Natural killer cell (primary cell): ENCODE data around the gene COL23A1. TPM values are rescaled to one million over a fixed set of nuclear protein-coding genes. Genes with fewer than 3 reads are reported as not detected.
A peak's percentile ranks its signal among the peaks of the same experiment; 100 is the strongest.

Experiments
- ATAC-seq, 3 donors: fragments of 150-1000 bp in 2 of 3; fragments of 200-7000 bp in 1 of 3; cut with Tn5 transposase; 1 replicate in 1 of 3; 2 replicates in 2 of 3; pipeline ENCODE4 v1.10.0; 2021; ENCODE audit warnings: mild to moderate bottlenecking in 2 of 3, moderate library complexity in 2 of 3
- DNase-seq, 2 donors: peaks; one replicate each; pipeline versions ENCODE4 v3.0.0 to v3.0.0-alpha.2; 2013 to 2021; ENCODE audit warnings: mixed read lengths in 1 of 2
- H3K27ac ChIP-seq: one replicate; pipeline ENCODE4 v1.5.1; 2013; ENCODE audit warnings: mild to moderate bottlenecking, low read length
- H3K27me3 ChIP-seq: one replicate; pipeline ENCODE4 v1.6.1; 2013; ENCODE audit warnings: low read length; ENCODE audit not compliant: control insufficient read depth, insufficient read depth
- H3K36me3 ChIP-seq: one replicate; pipeline ENCODE4 v1.6.1; 2013; ENCODE audit warnings: low read length; ENCODE audit not compliant: control insufficient read depth, insufficient read depth
- H3K4me1 ChIP-seq: one replicate; pipeline ENCODE4 v1.6.1; 2013; ENCODE audit warnings: low read length; ENCODE audit not compliant: control insufficient read depth, insufficient read depth
- H3K4me3 ChIP-seq: one replicate; pipeline ENCODE4 v1.5.1; 2013; ENCODE audit warnings: low read length
- H3K9me3 ChIP-seq: one replicate; pipeline ENCODE4 v1.6.1; 2013; ENCODE audit warnings: low read length; ENCODE audit not compliant: control insufficient read depth, insufficient read depth
- H3K27ac Mint-ChIP-seq, 2 donors: one replicate each; pipeline ENCODE4 v1.8.0; 2022; ENCODE audit warnings: mild to moderate bottlenecking in 2 of 2, mixed read lengths in 2 of 2, moderate library complexity in 1 of 2
- H3K27me3 Mint-ChIP-seq, 2 donors: one replicate each; pipeline ENCODE4 v1.8.0; 2022; ENCODE audit warnings: low read depth in 2 of 2, mixed read lengths in 2 of 2
- H3K36me3 Mint-ChIP-seq: one replicate; pipeline ENCODE4 v1.8.0; 2022; ENCODE audit warnings: mixed read lengths
- H3K4me1 Mint-ChIP-seq, 2 donors: one replicate each; pipeline ENCODE4 v1.8.0; 2022; ENCODE audit warnings: mixed read lengths in 2 of 2
- H3K4me3 Mint-ChIP-seq: one replicate; pipeline ENCODE4 v1.8.0; 2022; ENCODE audit warnings: mild to moderate bottlenecking, moderate library complexity, mixed read lengths
- H3K9me3 Mint-ChIP-seq, 2 donors: one replicate each; pipeline ENCODE4 v1.8.0; 2022; ENCODE audit warnings: mixed read lengths in 2 of 2
- WGBS: methylation state at CpG from one replicate; pipeline ENCODE4 v1.1.7; 2013; ENCODE audit warnings: missing lambda C conversion rate; ENCODE audit not compliant: insufficient coverage; 5-methylcytosine and 5-hydroxymethylcytosine counted together
- intact Hi-C: fragments of 100-400 bp; cut with micrococcal nuclease; formaldehyde crosslinking; loops from one replicate; pipeline ENCODE4 v1.14.2; 2022
- total RNA-seq, 4 donors: library from RNA; stranded (reverse); fragments of 120-200 nt in 1 of 4; gene quantifications; one replicate each; pipeline versions ENCODE4 v1.2.3 to v1.2.4, GENCODE V29; 2013 to 2022
- TF ChIP-seq, protein P1 (sequence below): fragments of 200-600 bp; IDR thresholded peaks from one replicate; pipeline ENCODE4 v1.8.0; 2022; ENCODE audit warnings: antibody characterized with exemption

Gene COL23A1
- total RNA-seq, 3 donors from 2014 or later (not counting 1 experiment from before 2014, with no cell fraction given): 0.15 TPM; not detected in 2

DNA sequence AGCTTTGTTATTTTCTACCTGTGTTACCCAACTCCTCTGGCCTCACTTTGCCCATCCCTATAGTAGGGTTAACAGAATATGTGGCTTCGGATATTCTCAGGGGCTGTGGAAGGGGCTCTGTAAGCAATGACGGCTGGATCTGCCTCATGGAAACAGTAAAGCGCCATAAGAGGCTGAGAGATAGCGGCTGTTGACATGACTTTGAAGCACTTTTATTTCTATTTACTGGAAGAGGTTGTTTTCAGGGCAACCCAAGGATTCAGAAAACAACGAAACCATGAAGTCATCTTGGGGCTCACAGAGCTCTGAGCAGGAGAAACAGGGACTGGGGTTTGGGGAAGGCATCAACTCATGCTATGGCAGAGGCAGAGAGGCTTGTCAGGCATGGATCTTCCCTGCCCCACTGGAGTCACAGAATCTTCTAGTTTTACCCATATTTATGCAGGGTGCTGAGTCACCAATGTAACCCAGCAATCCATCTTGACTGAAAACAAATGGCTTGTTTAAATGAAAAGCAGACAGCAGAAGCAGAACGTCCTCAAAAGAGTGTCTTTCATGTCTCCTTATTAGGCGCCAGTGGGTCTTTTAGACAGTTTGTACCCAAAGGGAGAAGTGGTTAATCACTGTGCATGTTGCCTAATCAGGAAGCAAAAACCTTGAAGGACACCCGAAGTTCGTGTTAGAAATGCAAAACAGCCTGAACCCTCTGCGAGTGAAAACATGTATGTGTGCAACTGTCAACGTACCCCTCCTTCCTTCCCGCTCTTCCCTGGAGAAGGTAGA lies 113.0 kb downstream of the COL23A1 start:
- Mint-ChIP-seq H3K4me1 (no peaks in the 10 kb centered on the region), H3K36me3 (no peaks in the 10 kb centered on the region), H3K4me3 (no peak overlapping the region), H3K9me3 (no peaks in the 10 kb centered on the region), H3K27me3 (peaks cover 14 to 18% of the 10 kb centered on the region in 2 donors), H3K27ac (no peak overlapping the region)
- no peak overlapping the region for H3K27ac ChIP-seq
- no peaks in the 10 kb centered on the region for H3K36me3 ChIP-seq
- no peaks in the 10 kb centered on the region for H3K27me3 ChIP-seq
- intact Hi-C loops: no loop called here
- DNase-seq: no peak
- H3K4me1 ChIP-seq: peaks cover 2% of the 10 kb centered on the region
- TF ChIP-seq, protein P1, sequence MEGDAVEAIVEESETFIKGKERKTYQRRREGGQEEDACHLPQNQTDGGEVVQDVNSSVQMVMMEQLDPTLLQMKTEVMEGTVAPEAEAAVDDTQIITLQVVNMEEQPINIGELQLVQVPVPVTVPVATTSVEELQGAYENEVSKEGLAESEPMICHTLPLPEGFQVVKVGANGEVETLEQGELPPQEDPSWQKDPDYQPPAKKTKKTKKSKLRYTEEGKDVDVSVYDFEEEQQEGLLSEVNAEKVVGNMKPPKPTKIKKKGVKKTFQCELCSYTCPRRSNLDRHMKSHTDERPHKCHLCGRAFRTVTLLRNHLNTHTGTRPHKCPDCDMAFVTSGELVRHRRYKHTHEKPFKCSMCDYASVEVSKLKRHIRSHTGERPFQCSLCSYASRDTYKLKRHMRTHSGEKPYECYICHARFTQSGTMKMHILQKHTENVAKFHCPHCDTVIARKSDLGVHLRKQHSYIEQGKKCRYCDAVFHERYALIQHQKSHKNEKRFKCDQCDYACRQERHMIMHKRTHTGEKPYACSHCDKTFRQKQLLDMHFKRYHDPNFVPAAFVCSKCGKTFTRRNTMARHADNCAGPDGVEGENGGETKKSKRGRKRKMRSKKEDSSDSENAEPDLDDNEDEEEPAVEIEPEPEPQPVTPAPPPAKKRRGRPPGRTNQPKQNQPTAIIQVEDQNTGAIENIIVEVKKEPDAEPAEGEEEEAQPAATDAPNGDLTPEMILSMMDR: no peak
- peak in 1 of 3 donors; percentile 46 for ATAC-seq
- H3K4me3 ChIP-seq: no peak overlapping the region
- WGBS: 58% methylated on average over 12 of the region's 12 CpGs
- H3K9me3 ChIP-seq: no peaks in the 10 kb centered on the region

DNA sequence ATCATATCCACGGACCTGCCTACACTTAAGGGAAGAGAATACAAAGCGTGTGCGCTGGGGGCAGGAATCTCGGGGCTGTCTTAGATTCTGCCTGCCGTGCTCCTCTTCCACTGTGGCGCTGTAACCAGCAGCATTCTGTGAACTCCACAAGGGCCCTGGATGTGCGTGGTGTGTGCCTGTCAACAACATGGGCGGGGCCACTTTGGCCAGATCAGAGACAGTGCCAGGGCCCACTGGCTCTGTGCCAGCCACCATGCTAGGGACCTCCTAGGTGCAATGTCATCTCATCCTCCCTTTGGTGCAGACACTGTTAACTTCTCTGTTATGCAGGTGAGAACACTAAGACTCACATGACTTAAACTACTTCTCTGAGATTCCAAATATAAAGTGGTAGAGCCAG lies 113.7 kb downstream of the COL23A1 start:
- no peak overlapping the region for H3K27ac Mint-ChIP-seq
- H3K36me3 Mint-ChIP-seq: no peaks in the 10 kb centered on the region
- H3K36me3 ChIP-seq: no peaks in the 10 kb centered on the region
- TF ChIP-seq, protein P1: no peak
- peaks cover 14 to 18% of the 10 kb centered on the region in 2 donors for H3K27me3 Mint-ChIP-seq
- H3K27me3 ChIP-seq: no peaks in the 10 kb centered on the region
- no peaks in the 10 kb centered on the region for H3K9me3 Mint-ChIP-seq
- H3K9me3 ChIP-seq: no peaks in the 10 kb centered on the region
- H3K4me3 ChIP-seq: no peak overlapping the region
- DNase-seq: no peak
- peaks cover 2% of the 10 kb centered on the region for H3K4me1 ChIP-seq
- no peak for ATAC-seq
- H3K4me3 Mint-ChIP-seq: no peak overlapping the region
- WGBS: 86% methylated on average over 8 of the region's 8 CpGs
- H3K27ac ChIP-seq: no peak overlapping the region
- intact Hi-C loops: no loop called here
- no peaks in the 10 kb centered on the region for H3K4me1 Mint-ChIP-seq

DNA sequence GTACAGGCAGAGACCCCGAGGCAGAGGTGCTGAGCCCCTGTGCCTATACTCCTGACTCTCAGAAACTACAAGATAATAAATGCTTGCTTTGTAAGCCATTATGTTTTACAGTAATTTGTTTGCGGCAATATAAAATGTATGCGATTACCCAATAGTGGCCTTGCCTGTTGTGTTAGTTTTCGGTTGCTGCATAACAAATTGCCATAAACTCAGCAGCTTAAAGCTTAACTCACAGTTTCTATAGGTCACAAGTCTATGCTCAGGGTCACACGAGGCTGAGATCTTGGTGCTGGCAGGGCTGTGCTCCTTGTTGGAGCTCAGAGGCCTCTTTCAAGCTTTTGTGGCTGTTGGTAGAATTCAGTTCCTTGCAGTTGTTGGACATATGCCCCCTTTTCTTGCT lies 114.8 kb downstream of the COL23A1 start:
- TF ChIP-seq, protein P1: no peak
- no peaks in the 10 kb centered on the region for H3K36me3 Mint-ChIP-seq
- DNase-seq (no peak), ATAC-seq (no peak)
- Histone ChIP-seq H3K4me1 (peaks cover 2% of the 10 kb centered on the region), H3K4me3 (no peak overlapping the region), H3K27me3 (no peaks in the 10 kb centered on the region), H3K27ac (no peak overlapping the region), H3K36me3 (no peaks in the 10 kb centered on the region), H3K9me3 (no peaks in the 10 kb centered on the region)
- H3K4me1 Mint-ChIP-seq: no peaks in the 10 kb centered on the region
- H3K9me3 Mint-ChIP-seq: no peaks in the 10 kb centered on the region
- no peak overlapping the region for H3K27ac Mint-ChIP-seq
- intact Hi-C loops: no loop called here
- no peak overlapping the region for H3K4me3 Mint-ChIP-seq
- WGBS: 88% methylated on average over 5 of the region's 5 CpGs
- H3K27me3 Mint-ChIP-seq: peaks cover 8 to 18% of the 10 kb centered on the region in 2 donors
